Psoas muscle (tissue), 8 donors: Measurements from ENCODE around the gene TNNI3K. TPM values are rescaled to one million over a fixed set of nuclear protein-coding genes. Genes with fewer than 3 reads are reported as not detected.

Experiments used
- ATAC-seq, 4 donors: fragments of 200-7000 bp; cut with Tn5 transposase; one replicate each; pipeline ENCODE4 v1.9.1; 2020; ENCODE audit warnings: moderate library complexity in 3 of 4, mild to moderate bottlenecking in 2 of 4
- DNase-seq, 2 donors: peaks; one replicate each; pipeline ENCODE4 v3.0.0-alpha.2; 2020
- H3K27ac ChIP-seq: fragments of 200-600 bp; one replicate; pipeline ENCODE4 v1.8.0; 2022
- H3K27me3 ChIP-seq, 3 donors: fragments of 200-600 bp in 1 of 3; one replicate each; pipeline versions ENCODE4 v1.6.1 to v1.8.0; 2013 to 2022; ENCODE audit warnings: low read length in 2 of 3, mild to moderate bottlenecking in 2 of 3, moderate library complexity in 1 of 3; ENCODE audit not compliant: insufficient read depth in 3 of 3
- H3K36me3 ChIP-seq, 2 donors: fragments of 200-600 bp in 1 of 2; one replicate each; pipeline versions ENCODE4 v1.6.1 to v1.8.0; 2013 to 2022; ENCODE audit warnings: low read depth in 1 of 2, mild to moderate bottlenecking in 1 of 2, moderate library complexity in 1 of 2; ENCODE audit not compliant: insufficient read depth in 1 of 2
- H3K4me1 ChIP-seq: fragments of 200-600 bp; one replicate; pipeline ENCODE4 v1.8.0; 2022
- H3K4me3 ChIP-seq: fragments of 200-600 bp; one replicate; pipeline ENCODE4 v1.8.0; 2022; ENCODE audit warnings: mild to moderate bottlenecking
- H3K9me3 ChIP-seq: fragments of 200-600 bp; one replicate; pipeline ENCODE4 v1.8.0; 2022
- CTCF ChIP-seq: fragments of 200-600 bp; IDR thresholded peaks from one replicate; pipeline ENCODE4 v1.8.0; 2022; ENCODE audit warnings: antibody characterized with exemption
- WGBS, 3 donors: extraction: QIAGEN DNeasy Blood & Tissue Kit; methylation state at CpG; one replicate each; pipeline versions ENCODE4 v1.1.6 to v1.1.7; 2013; 5-methylcytosine and 5-hydroxymethylcytosine counted together
- intact Hi-C, 2 donors: fragments of 100-400 bp; cut with DNase I; formaldehyde crosslinking; loops; one replicate each; pipeline versions ENCODE4 v1.11.0 to v1.14.2; 2022
- polyA plus RNA-seq, 3 donors: library from polyadenylated mRNA; stranded (reverse); fragments of 200-250 nt; gene quantifications; one replicate each; pipeline ENCODE4 v1.2.3, GENCODE V29; 2013
- total RNA-seq, 4 donors: library from RNA; stranded (reverse); fragmentation: NEBNext Ultra II Directional in 2 of 4; extraction: Animal tissue kit (Norgen Biotek cat#: 25700) in 2 of 4; gene quantifications; one replicate each; pipeline versions ENCODE4 v1.2.1 to v1.2.4, GENCODE V29; 2021 to 2023
- donor health status: healthy with polysubstance abuse.
- donor health status: DM: no; HTN: no; CAD: no; lungs with moderate emphysema.
- donor health status: Bipolar disorder and iron deficiency.
- donor health status: healthy.
- donor health status: DM: yes; HTN: yes; CAD: no.
- donor health status: DM: no; HTN: no; CAD: no.
- donor health status: DM: no; HTN: no; CAD: no.
- donor health status: DM: yes; HTN: yes; CAD: no.

The TNNI3K gene
- total and polyA plus RNA-seq, 7 donors = 0.12 to 2.4 (median 1.2) TPM

DNA sequence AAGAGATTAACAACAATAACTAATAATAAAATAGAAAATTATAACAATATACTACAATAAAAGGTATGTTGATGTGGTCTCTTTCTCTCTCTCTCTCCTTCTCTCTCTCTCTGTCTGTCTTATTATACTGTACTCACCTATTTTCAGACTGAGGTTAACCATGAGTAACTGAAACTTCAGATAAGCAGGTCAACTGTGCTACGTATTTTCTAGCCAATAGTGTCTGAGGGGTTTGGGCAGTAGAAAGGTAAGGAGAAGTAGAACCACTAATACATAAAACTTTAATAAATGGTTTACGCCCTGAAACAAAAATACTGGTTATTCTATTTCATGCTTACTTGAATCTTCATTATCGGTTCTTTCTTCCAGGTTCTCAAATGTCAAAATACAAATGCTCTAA, 348.2 kb downstream of the TNNI3K start:
- Histone ChIP-seq H3K36me3 (no peaks in the 10 kb centered on the region), H3K9me3 (no peaks in the 10 kb centered on the region), H3K27me3 (peaks cover 0 to 1% (median 0%) of the 10 kb centered on the region in 3 donors), H3K4me1 (no peaks in the 10 kb centered on the region), H3K4me3 (no peak overlapping the region), H3K27ac (no peak overlapping the region)
- 83 to 93% (median 87%) methylated on average over 3 of the region's 3 CpGs for WGBS, 3 donors
- ATAC-seq (no peak), DNase-seq (no peak)
- intact Hi-C loops = no loop called here
- TF ChIP-seq CTCF = no peak

- ATAC-seq = no peak
- no peak overlapping the region for H3K4me3 ChIP-seq
- peaks cover 0 to 1% (median 0%) of the 10 kb centered on the region in 3 donors for H3K27me3 ChIP-seq
- no peak overlapping the region for H3K27ac ChIP-seq
- 69 to 74% (median 72%) methylated on average over 2 of the region's 2 CpGs for WGBS, 3 donors
- H3K36me3 ChIP-seq = no peaks in the 10 kb centered on the region
- no peak for TF ChIP-seq CTCF
- DNase-seq = no peak
- intact Hi-C loops = no loop called here
- no peaks in the 10 kb centered on the region for H3K4me1 ChIP-seq
- no peaks in the 10 kb centered on the region for H3K9me3 ChIP-seq
Measured at GRCh38 chr1:74584185-74584584, 349.0 kb downstream of the TNNI3K start.

DNA sequence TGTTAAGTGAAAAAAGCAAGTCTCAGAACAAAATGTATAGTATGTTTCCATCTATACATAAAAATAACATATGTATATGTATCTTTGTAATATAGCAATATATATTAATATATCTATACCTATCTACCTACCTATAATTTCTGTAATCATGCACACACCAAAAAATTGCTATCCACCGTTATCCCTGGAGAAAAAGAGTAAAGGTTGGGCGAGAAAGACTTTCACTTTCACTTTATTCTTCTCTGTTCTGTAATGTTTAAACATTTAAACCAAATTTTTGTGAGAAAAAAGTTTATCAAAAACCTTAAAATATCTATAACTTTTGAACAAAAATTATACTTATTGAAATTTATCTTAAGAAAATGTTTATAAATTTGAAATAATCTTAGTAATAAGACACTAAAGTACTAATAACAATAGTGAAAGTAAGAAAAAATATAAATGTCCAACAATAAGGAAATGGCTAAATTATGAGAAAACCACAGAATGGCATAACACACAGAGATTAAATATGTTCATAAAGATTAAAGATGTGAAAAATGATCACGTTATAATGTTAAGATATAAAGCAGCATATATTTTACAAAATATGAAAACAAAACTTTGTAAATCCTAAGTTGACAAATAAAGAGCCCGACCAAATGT, 351.2 kb downstream of the TNNI3K start:
- intact Hi-C loops = no loop called here

GRCh38 chr1:74587888-74588287, 352.7 kb downstream of the TNNI3K start:
- Histone ChIP-seq H3K27me3 (no peaks in the 10 kb centered on the region), H3K9me3 (no peaks in the 10 kb centered on the region), H3K36me3 (no peaks in the 10 kb centered on the region), H3K4me3 (no peak overlapping the region), H3K27ac (no peak overlapping the region), H3K4me1 (no peaks in the 10 kb centered on the region)
- WGBS, 3 donors = 92 to 97% (median 94%) methylated on average over 2 of the region's 2 CpGs
- DNase-seq (no peak), ATAC-seq (no peak)
- no peak for TF ChIP-seq CTCF
- intact Hi-C loops = no loop called here

More for the DNA sequence above, 351.2 kb downstream of the TNNI3K start:
- no peaks in the 10 kb centered on the region for H3K9me3 ChIP-seq
- no peak for TF ChIP-seq CTCF
- no peaks in the 10 kb centered on the region for H3K4me1 ChIP-seq
- no peaks in the 10 kb centered on the region for H3K36me3 ChIP-seq
- WGBS, 3 donors = 72 to 79% (median 73%) methylated on average over 4 of the region's 4 CpGs
- H3K27ac ChIP-seq = no peak overlapping the region
- DNase-seq (no peak), ATAC-seq (no peak)
- no peak overlapping the region for H3K4me3 ChIP-seq
- H3K27me3 ChIP-seq = peaks cover 0 to 1% (median 0%) of the 10 kb centered on the region in 3 donors

GRCh38 chr1:74590288-74590687, 355.1 kb downstream of the TNNI3K start:
- no peak for DNase-seq
- Histone ChIP-seq H3K4me1 (no peaks in the 10 kb centered on the region), H3K9me3 (no peaks in the 10 kb centered on the region), H3K4me3 (no peak overlapping the region), H3K27ac (no peak overlapping the region), H3K36me3 (no peaks in the 10 kb centered on the region), H3K27me3 (no peaks in the 10 kb centered on the region)
- 70 to 79% (median 74%) methylated on average over 5 of the region's 5 CpGs for WGBS, 3 donors
- intact Hi-C loops = no loop called here
- ATAC-seq = no peak
- no peak for TF ChIP-seq CTCF
